IPS-11a (cell line): ENCODE measurements around the gene RBBP5.

ENCODE experiments used
- H3K4me3 ChIP-seq: one replicate; pipeline ENCODE4 v1.5.1; 2013; ENCODE audit warnings: low read depth, low read length, control low read depth

Gene RBBP5

DNA sequence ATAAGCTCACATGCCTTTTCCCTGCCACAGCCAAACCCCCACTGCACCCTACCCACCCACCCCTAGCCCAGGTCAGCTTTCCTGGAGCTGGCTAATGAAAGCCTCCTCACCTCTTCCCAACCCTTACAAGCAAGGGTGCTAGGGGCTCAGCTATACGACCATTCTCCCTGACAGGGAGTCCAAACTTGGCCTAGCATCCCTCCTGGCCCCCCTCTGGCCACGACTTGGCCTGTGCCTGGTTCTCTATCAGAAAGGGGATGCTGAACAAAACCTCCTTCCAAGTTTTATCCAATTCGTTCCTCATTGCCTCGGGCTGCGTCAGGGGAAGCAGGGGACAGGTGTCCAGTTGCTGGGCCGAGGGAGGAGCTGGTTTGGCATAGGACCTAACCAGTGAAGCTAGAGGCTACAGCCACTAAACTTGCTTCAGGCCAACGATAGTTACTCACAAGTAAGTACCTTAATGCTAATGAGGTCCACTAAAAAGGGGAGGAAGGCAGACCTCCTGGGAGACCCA is 46.1 kb downstream of the RBBP5 start:
- no peak overlapping the region for H3K4me3 ChIP-seq

DNA sequence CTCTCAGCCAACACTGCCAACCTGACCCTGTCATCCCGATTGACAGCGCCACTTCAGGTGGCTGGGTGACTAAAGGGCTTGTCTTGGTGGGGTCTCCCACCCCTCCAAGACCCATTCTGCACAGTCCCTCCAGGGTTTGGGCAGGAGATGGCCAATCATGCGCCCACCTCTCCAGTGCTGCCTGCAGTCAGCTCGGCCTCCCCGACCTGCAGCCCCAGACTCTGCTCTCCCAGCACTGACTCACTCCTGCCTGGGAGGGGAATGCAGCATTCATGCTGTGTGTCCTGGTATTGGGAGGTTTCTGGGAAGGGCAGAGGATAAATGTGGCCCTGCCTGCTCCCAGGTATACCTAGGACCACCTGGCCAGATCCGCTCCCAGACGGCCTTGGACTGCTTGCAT is 47.3 kb downstream of the RBBP5 start:
- H3K4me3 ChIP-seq, result no peak overlapping the region

DNA sequence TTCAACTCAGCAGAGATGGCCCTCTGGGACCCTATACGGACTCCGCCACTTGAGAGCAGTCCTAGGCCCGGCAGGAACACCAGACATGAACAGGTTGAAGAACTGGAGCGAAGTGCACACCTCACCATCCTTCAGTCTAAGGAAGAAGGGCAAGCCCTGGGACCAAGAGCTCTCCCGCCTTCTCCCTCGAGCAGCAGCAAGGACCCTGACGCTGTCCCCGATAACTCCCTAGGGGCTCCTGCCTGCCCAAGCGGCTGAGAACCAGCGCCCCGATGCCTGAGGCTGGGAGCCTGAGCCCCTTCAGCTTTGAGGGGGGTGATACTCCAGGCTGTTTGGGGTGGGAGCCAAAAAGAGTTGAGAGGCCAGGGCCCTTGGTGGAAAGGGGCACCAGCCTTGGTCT is 47.7 kb downstream of the RBBP5 start:
- H3K4me3 ChIP-seq, result no peak overlapping the region

DNA sequence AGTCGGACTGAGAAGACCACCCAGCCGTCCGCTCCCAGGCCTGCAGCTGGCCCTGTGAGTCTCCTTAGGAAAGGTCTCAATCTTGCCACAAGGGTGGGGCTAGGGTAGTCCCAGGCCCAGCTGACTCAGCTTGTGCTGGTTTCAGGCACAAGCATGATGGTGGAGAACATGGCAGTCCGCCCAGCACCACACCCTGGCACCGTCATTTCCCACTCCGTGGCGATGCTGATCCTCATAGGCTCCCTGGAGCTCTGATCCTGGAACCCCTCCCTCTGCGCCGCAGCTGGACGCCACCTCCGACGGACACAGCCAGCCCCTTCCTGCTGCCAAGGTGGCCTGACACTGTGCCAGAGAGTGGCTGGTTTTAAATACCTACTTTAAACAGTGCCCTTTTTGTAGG is 48.3 kb downstream of the RBBP5 start:
- no peak overlapping the region for H3K4me3 ChIP-seq

DNA sequence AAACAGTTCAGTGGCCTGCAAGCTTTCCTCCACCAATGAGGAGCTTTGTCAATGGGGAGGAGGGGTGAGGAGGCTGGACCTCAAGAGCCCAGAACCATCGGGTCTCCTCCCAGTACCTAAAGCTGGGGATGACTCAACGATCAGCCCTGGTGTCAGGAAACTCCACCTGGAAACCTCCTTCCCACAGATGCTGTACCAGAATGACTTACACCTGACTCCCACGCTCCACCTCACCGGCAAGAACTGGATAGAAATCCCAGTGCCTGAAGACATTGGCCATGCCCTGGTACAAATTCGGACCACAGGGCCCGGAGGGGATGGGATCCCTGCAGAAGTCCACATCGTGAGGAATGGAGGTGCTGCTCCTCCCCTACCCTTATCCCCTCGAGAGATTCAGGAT is 48.9 kb downstream of the RBBP5 start:
- no peak overlapping the region for H3K4me3 ChIP-seq

DNA sequence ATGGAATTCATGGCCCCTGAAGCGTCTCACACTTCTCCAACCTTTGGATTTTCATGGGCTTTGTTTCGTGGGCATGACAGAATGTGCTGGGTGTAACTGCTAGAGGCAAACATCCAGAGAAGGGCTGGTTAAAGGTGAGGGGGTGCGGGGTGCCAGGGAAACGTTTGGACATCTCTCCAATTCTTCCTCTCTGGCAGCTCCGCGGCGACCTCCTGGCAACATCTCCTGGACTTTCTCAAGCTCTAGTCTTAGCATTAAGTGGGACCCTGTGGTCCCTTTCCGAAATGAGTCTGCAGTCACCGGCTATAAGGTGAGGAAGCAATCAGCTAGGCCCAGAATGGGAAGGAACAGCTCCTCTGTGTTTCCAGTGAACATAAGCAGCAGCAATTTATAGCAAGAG is 49.5 kb downstream of the RBBP5 start:
- no peak overlapping the region for H3K4me3 ChIP-seq

DNA sequence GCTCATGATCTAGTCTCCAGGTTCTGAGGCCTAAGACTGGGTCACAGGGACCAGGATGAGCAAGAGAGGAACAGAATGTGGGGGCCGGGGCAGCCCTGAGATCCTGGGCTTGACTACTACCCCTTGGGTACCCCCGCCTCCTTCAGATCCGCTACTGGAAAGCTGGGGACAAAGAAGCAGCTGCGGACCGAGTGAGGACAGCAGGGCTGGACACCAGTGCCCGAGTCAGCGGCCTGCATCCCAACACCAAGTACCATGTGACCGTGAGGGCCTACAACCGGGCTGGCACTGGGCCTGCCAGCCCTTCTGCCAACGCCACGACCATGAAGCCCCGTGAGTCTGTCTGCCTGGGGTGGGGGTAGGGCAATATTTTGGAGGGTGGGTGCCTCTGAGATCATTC is 50.0 kb downstream of the RBBP5 start:
- no peak overlapping the region for H3K4me3 ChIP-seq

DNA sequence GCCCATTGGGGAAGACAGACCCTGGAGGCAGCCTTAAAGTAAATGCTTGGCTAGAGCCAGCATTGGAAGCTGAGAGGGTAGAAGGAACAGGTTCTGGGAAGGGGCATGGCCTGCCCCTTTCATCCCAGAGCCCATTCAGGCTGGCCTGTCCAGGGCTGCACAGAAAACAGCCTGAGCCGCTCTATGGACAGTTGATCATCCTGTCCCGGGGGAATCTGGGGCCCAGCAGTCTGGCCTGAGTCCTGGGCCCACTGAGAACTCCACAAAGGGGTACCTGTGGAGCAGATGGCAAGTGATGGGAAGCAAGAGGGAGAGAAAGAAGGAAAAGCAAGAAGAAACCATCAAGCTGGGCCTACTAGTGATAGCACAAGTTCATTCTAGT is 50.8 kb downstream of the RBBP5 start:
- H3K4me3 ChIP-seq, result no peak overlapping the region

DNA sequence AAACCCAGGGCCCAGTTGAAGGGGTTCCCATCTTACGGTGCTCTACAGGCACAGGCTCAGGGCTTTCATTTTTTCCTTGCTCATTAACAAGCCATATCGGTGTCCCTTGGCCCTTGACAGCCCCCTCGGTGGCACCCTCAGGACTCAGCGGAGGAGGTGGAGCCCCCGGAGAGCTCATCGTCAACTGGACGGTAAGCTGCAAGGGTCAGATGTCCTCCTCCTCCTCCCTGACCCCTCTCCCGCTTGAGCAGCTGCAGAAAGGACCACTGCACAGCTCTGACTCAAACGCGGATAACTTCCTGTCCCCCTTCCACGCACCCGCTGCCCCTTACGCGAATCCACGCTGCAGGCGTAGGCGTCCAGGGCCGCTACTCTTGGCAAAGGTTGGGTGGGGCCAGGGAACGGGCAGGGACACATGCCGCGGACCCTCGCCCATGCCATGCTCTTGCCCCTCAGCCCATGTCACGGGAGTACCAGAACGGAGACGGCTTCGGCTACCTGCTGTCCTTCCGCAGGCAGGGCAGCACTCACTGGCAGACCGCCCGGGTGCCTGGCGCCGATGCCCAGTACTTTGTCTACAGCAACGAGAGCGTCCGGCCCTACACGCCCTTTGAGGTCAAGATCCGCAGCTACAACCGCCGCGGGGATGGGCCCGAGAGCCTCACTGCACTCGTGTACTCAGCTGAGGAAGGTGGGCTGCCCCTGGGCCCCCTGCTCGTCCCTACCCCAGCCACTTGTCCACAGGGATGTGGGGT is 52.2 kb downstream of the RBBP5 start:
- H3K4me3 ChIP-seq, result no peak overlapping the region

DNA sequence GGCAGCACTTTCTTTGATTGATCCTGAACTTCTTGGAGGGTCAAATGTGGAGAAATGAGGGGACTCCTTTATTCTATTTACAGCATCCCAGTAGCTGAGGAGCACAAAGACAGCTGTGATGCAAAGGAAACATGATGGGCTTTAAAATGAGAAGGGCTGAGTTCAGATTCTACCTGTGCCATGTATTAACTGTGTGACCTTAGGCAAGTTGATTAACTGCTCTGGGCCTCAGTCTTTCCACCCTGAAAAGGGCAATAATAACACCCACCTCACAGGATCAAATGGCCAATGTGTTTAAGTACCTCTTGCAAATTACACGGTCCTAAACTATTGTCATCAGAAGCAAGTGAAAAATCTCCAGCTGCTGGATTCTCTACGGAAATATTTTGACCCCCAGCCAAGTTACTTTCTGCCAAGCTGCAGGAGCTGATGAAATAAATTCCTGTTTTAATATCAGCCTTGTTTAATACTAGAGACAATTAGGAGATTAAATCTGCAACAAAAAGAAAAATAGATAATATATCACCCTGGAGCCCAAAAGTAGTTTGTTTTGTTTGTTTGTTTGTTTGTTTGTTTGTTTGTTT is 53.2 kb downstream of the RBBP5 start:
- H3K4me3 ChIP-seq, result no peak overlapping the region

DNA sequence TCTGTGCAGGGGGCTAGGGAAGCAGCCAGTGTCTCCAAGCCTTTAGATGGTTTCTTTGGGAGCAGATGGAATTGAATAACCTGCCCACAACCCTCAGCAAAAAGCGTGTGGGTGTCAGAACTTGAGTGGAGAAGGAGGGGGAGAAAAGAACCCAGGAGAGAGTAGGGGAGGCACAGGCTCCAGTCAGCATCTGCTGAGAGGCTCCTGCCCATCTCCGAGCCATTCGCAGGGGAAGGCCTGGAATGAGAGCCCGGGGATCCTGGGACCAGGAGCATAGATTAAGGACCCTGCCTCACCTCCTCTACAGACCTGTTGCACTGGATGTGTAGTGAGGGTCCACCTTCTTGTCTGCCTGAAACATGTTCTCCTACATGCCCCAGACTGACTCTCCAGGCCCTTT is 53.8 kb downstream of the RBBP5 start:
- H3K4me3 ChIP-seq, result no peak overlapping the region

DNA sequence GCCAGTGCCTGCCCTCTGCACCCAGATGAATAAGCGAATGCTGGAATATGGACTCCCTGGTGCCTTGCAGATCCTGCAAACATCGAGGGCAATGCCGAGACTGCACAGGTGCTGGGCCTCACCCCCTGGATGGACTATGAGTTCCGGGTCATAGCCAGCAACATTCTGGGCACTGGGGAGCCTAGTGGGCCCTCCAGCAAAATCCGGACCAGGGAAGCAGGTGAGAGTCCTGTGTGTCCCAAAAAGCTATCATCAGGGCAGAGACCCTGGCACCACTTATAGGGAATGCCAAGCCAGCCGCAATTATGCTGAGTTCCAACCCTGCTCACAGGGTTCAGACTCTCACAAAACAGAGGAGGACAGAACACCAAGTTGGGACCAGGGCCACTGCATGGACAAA is 54.7 kb downstream of the RBBP5 start:
- no peak overlapping the region for H3K4me3 ChIP-seq

DNA sequence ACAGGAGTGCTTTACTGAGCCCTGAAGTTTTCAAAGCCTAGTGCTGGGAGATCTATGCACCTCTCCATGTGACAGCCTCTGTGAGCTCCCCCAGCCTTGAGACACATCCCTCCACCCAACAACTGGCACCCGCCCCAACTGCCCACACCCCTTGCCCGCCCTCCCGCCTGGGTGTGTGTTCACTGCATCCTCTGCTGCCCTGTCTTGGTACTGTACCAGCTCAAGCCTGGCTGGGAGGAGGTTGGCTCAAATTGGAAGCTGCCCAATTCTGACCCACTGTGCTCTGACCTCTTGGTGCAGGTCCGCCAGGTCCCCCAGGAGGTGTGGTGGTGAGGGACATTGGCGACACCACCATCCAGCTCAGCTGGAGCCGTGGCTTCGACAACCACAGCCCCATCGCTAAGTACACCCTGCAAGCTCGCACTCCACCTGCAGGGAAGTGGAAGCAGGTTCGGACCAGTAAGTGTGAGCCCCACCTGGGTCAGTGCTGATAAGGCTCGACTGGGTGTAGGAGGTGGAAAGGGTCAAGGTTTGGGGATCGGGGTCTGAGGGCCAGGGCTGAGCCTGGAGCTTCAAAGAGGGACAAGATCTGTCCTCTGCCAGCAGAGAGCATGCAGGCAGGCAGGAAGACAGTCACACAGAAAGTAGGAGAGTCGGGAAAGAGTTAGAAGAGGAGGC is 55.5 kb downstream of the RBBP5 start:
- H3K4me3 ChIP-seq, result no peak overlapping the region

DNA sequence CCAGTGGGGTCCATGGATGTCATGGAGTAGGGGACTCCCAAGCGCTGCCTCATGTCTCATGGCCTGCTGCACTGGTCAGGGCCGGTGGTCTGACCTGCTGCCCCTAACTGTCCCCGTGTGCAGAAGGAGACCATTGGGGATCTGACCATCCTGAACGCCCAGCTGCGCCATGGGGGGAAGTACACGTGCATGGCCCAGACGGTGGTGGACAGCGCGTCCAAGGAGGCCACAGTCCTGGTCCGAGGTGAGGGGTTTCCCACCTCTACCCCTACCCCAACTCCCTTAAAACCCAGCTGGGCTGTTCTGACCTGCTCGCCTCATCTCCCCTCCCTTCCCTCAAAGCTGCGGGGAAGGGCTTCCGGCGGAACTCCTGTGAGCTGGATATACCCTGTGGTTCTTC is 56.1 kb downstream of the RBBP5 start:
- no peak overlapping the region for H3K4me3 ChIP-seq

DNA sequence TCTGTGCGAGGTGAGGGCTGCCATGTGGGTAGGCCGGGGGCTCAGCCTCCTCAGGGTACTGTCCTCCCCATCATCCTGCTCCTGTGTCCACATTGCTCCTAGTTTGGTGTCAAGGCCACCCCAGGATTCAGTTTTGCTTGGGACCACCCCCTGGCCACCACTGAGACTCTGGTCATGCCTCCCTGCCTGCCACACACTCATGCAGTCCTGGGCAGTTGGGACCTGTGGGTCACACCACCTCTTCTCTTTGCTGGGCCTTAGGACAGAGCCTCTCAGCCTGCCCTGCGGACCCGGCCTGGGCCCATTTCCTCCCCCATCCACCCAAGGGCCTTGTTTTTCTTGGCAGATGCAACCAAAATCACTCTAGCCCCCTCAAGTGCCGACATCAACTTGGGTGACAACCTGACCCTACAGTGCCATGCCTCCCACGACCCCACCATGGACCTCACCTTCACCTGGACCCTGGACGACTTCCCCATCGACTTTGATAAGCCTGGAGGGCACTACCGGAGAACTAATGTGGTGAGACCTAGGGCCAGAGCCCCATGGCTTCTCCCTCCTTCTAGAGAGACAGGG is 56.9 kb downstream of the RBBP5 start:
- no peak overlapping the region for H3K4me3 ChIP-seq

DNA sequence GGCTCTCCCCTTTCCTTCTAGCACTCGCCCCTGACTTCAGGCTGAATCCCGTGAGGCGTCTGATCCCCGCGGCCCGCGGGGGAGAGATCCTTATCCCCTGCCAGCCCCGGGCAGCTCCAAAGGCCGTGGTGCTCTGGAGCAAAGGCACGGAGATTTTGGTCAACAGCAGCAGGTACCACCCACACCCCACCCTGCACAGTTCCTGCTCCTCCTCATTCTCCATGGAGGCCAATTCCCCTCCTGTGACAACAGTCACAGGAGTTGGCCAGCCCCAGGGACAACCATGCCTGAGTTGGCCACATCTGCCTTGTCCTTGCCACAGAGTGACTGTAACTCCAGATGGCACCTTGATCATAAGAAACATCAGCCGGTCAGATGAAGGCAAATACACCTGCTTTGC is 57.5 kb downstream of the RBBP5 start:
- no peak overlapping the region for H3K4me3 ChIP-seq

DNA sequence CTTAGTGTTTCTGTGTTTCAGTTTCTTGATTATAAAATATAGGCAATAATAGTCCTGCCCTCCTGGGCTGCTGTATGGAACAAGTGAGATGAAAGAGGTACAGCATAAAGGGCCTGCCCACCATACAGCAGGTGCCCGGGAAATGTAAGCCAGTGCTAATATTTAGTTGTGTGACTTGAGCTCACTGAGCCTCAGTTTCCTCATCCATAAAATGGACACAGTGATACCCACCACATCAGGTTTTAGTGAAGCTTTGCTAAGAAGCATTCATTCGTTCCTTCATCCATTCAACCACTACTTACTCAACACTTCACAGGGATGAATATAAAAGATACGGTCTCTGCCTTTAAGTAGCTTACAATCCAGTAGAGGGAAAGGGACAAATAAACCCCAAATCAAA is 58.9 kb downstream of the RBBP5 start:
- no peak overlapping the region for H3K4me3 ChIP-seq

DNA sequence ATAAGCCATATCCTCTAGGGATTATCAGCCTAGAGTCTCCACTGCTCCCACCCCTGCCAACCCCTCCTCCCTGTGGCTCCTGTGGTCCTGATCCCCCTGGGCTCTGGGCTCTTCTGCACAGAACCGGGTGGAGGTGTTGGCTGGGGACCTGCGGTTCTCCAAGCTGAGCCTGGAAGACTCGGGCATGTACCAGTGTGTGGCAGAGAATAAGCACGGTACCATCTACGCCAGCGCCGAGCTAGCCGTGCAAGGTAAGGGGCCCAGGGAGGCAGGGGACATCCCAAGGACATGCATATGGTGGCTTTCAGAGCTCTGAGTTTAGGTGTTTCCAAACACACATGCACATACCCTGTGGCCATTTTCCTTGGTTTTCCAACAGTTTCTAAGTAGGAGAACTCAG is 59.5 kb downstream of the RBBP5 start:
- no peak overlapping the region for H3K4me3 ChIP-seq

DNA sequence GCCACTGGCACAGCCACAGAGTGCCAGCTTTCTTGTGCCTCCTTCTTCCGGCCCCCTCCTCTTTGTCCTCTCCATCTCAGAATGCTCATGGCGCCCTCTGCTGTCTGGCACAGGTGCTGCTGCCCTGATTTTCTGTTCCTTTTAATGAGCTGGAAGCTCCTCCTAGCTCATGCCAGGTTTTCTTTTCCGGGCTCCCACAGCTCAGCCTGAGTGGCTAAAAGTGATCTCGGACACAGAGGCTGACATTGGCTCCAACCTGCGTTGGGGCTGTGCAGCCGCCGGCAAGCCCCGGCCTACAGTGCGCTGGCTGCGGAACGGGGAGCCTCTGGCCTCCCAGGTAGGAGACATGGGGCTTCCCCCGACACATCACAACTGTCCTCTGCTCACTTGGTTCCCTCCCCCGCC is 60.1 kb downstream of the RBBP5 start:
- H3K4me3 ChIP-seq, result no peak overlapping the region

DNA sequence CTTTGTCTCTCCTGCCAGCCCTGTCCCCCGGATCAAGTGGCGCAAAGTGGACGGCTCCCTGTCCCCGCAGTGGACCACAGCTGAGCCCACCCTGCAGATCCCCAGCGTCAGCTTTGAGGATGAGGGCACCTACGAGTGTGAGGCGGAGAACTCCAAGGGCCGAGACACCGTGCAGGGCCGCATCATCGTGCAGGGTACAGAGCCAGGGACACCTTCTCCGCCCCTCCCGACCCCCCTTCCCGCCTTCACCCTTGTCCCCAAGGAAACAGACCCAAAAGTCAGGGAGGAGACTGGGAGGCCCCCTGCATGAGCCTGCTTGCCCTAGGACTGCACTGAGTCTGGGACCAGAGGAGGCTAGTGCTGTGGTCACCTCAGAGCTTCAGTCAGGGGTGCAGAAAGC is 60.6 kb downstream of the RBBP5 start:
- H3K4me3 ChIP-seq, result no peak overlapping the region

DNA sequence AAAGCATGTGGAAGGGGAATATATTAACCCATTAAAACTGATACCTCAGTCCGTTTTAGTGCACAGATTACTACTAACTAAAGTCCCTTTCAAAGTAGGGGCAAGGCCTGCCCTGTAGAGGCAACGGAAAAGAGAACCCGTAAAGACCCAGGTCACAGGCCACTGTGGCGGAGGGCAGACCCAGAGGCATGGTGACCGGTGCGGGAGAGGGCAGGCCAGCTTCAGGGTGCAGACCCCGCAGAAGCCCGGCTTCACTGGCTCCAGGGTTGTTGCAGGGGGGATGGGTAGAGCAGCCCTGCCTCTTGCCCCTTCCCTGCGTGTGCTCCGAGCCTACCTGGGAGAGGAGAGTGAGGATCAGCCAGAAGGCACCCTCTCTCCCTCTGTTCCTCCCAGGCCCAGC is 61.0 kb downstream of the RBBP5 start:
- H3K4me3 ChIP-seq, result no peak overlapping the region

DNA sequence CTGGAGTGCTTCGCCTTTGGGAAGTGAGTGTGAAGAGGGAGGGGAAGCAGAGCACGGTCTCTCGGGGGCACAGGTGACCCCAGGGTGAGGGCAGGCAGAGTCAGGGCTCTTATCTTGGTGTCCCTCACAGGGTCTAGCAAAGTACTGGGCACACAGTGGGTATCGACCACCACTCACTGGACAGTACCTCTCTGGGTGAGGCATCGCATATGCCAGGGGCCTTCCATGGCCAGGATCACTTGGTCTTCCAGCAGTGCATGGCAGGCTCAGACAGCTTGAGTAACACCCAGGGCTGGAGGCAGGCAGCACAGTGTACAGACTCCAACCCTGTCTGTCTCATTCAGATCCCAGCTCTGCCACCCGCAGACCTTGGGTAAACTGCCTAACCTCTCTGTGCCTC is 62.1 kb downstream of the RBBP5 start:
- no peak overlapping the region for H3K4me3 ChIP-seq
